ENCODE measurements around the gene BRD3OS. TPM values are rescaled to one million over a fixed set of nuclear protein-coding genes. Genes with fewer than 3 reads are reported as not detected.
A peak's percentile ranks its signal among the peaks of the same experiment; 100 is the strongest.

Gene BRD3OS
- total and polyA plus RNA-seq, 2 of the 13 experiments (the other 11 are each of a cell fraction or from before 2014, with no cell fraction given), result 4.9 to 5.7 TPM

DNA sequence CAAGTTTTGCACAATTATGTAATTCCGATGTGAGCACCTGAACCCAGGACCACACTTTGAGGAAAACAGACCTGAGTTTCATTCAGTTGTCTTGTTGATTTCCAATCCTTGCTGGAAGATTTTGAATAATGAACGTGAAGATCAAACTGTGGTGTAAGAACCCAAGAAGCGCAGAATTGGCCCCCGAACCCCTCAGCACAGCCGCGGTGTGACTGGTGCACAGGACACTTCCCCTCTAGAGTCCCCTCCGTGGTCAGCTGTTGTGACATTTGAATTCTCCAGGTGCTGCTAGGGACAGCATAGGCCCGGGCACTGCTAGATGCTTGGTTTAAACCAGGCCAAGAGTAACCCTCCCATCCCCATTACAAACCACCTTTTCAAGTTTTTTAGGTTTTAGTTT lies 1.7 kb downstream of the BRD3OS start:
- FAIRE-seq (no peak), ATAC-seq (no peak), DNase-seq (ENCODE audit: low spot score) (no peak)
- TF ChIP-seq ZNF777 (CRISPR knock-in tag; IDR thresholded peaks at IDR 0.05), result no peak
- no peak for TF ChIP-seq RBFOX2 (IDR thresholded peaks at IDR 0.05; ENCODE audit: low read depth, low read length)
- TF ChIP-seq, protein P1, sequence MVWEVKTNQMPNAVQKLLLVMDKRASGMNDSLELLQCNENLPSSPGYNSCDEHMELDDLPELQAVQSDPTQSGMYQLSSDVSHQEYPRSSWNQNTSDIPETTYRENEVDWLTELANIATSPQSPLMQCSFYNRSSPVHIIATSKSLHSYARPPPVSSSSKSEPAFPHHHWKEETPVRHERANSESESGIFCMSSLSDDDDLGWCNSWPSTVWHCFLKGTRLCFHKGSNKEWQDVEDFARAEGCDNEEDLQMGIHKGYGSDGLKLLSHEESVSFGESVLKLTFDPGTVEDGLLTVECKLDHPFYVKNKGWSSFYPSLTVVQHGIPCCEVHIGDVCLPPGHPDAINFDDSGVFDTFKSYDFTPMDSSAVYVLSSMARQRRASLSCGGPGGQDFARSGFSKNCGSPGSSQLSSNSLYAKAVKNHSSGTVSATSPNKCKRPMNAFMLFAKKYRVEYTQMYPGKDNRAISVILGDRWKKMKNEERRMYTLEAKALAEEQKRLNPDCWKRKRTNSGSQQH (CRISPR knock-in tag; IDR thresholded peaks at IDR 0.05; ENCODE audit: low read depth), result no peak
- no peak for TF ChIP-seq ZNF839 (CRISPR knock-in tag; IDR thresholded peaks at IDR 0.05; ENCODE audit: borderline replicate concordance)
- no peak for TF ChIP-seq MIER3 (CRISPR knock-in tag; IDR thresholded peaks at IDR 0.05; ENCODE audit: borderline replicate concordance)
- TF ChIP-seq REPIN1 (CRISPR knock-in tag; IDR thresholded peaks at IDR 0.05; ENCODE audit: borderline replicate concordance, low read depth), result no peak
- TF ChIP-seq NR2F1 (CRISPR knock-in tag; IDR thresholded peaks at IDR 0.05), result no peak
- no peak for TF ChIP-seq TAF15 (IDR thresholded peaks at IDR 0.05; ENCODE audit: low read depth, low read length, poor library complexity, severe bottlenecking)
- no peak for TF ChIP-seq ZNF326 (CRISPR knock-in tag; IDR thresholded peaks at IDR 0.05; ENCODE audit: borderline replicate concordance)
- no peak for TF ChIP-seq ZNF879 (CRISPR knock-in tag; IDR thresholded peaks at IDR 0.05)
- no peak for TF ChIP-seq ZMYM4 (CRISPR knock-in tag; IDR thresholded peaks at IDR 0.05)
- no peaks in the 10 kb centered on the region for H3K9me3 ChIP-seq (ENCODE audit: low read length)
- no peaks in the 10 kb centered on the region for H4K20me1 ChIP-seq (ENCODE audit: insufficient read depth, low read length)
- no peak overlapping the region for H3K27ac ChIP-seq (ENCODE audit: extremely low read length, insufficient read depth, low read length)
- H3K79me2 ChIP-seq (ENCODE audit: insufficient read depth, low read length), result no peaks in the 10 kb centered on the region
- ChIA-PET POLR2A (no interaction called here), CTCF (ENCODE audit: low intra/inter-chr PET ratio, low total read pairs) (no interaction called here)
- BruUV-seq (replicated peaks), result TSS peak; percentile 73
- no peak overlapping the region for H3K9ac ChIP-seq (ENCODE audit: insufficient read depth, low read depth, low read length)
- intact Hi-C loops (cut with micrococcal nuclease; ENCODE audit: unreplicated experiment), result loop anchor here (5.0 kb wide), 1 partner anchor 40 kb away; the partner anchor contains the start of gene BRD3
- H3K4me3 ChIP-seq (replicated peaks in 1 of 3; ENCODE audit: insufficient read depth in 1 of 3, low read depth in 2 of 3, low read length in 3 of 3), result no peak overlapping the region
- peaks cover 0 to 12% of the 10 kb centered on the region in 2 experiments; a peak in 2 of 5 replicates for H3K36me3 ChIP-seq (replicated peaks in 1 of 2; ENCODE audit: control insufficient read depth in 1 of 2, insufficient read depth in 2 of 2, low read length in 2 of 2)
- 95% methylated on average over 8 of the region's 8 CpGs for WGBS (ENCODE audit: low lambda C conversion rate)
- in situ Hi-C loops (cut with HindIII; ENCODE audit: extremely low pct_ligation_motif_present, low pct_unique_long_range_greater_than_20kb), result no loop called here
- H3K4me2 ChIP-seq (ENCODE audit: low read depth, low read length), result no peak overlapping the region
- no peaks in the 10 kb centered on the region for H3K27me3 ChIP-seq (ENCODE audit: control insufficient read depth in 1 of 2, insufficient read depth in 2 of 2, low read length in 2 of 2)
- H3K4me1 ChIP-seq (ENCODE audit: insufficient read depth, low read length), result peaks cover 29% of the 10 kb centered on the region
- no peak overlapping the region for H2AFZ ChIP-seq (ENCODE audit: low read length)
